Prostate gland (tissue), 2 donors: Measurements from ENCODE around the gene TRABD. TPM values are rescaled to one million over a fixed set of nuclear protein-coding genes. Genes with fewer than 3 reads are reported as not detected.

Source experiments
- DNase-seq: peaks from one replicate; pipeline ENCODE4 v3.0.0-alpha.2; 2019; ENCODE audit warnings: low spot score
- H3K27ac ChIP-seq, 2 donors: fragments of 200-600 bp; sonication (generic); 2 replicates each; pipeline ENCODE4 v1.5.1; 2017 to 2019
- H3K27me3 ChIP-seq: fragments of 200-600 bp; sonication (generic); replicated peaks from 2 replicates; pipeline ENCODE4 v1.5.1; 2019; ENCODE audit not compliant: insufficient read depth
- H3K36me3 ChIP-seq, 2 donors: fragments of 200-600 bp; sonication (generic); 1 replicate in 1 of 2; 2 replicates in 1 of 2; pipeline versions ENCODE4 v1.5.1 to v1.8.1; 2017 to 2019
- H3K4me1 ChIP-seq: fragments of 200-600 bp; sonication (generic); replicated peaks from 2 replicates; pipeline ENCODE4 v1.5.1; 2019
- H3K4me3 ChIP-seq, 2 donors: fragments of 200-600 bp; sonication (generic); 2 replicates each; pipeline ENCODE4 v1.5.1; 2017 to 2019
- H3K9me3 ChIP-seq: fragments of 200-600 bp; sonication (generic); 2 replicates; pipeline ENCODE4 v1.5.1; 2017
- CTCF ChIP-seq, 4 experiments: fragments of 200-600 bp in 2 of 4; fragments of 450-650 bp in 2 of 4; sonication (generic) in 2 of 4; IDR thresholded peaks; 1 replicate in 3 of 4; 2 replicates in 1 of 4; pipeline ENCODE4 v1.5.1; 2016 to 2019; ENCODE audit warnings: antibody characterized with exemption in 4 of 4, mild to moderate bottlenecking in 2 of 4, moderate library complexity in 2 of 4
- POLR2A ChIP-seq: fragments of 450-650 bp; IDR thresholded peaks from one replicate; pipeline ENCODE4 v1.6.1; 2016; ENCODE audit warnings: antibody characterized with exemption, mild to moderate bottlenecking
- POLR2AphosphoS5 ChIP-seq: sonication (generic); formaldehyde crosslinking; IDR thresholded peaks from one replicate; pipeline ENCODE4 v1.6.1; 2017; ENCODE audit warnings: antibody characterized with exemption
- WGBS: methylation state at CpG from one replicate; pipeline ENCODE4 v1.1.5; 2018; 5-methylcytosine and 5-hydroxymethylcytosine counted together
- intact Hi-C: fragments of 100-400 bp; cut with DNase I; formaldehyde crosslinking; loops from one replicate; pipeline ENCODE4 v1.14.2; 2022
- total RNA-seq, 2 donors: library from RNA; depleted of rRNA; stranded (reverse); fragments of >200 nt; gene quantifications; one replicate each; pipeline ENCODE4 v1.1.0, GENCODE V29; 2016

TRABD gene
- total RNA-seq, 2 donors from 2014 or later: 39.1 to 43.1 TPM

GRCh38 chr22:50221410-50222300 lies 35.9 kb downstream of the TRABD start:
- H3K36me3 ChIP-seq: peaks cover 27 to 48% of the 10 kb centered on the region in 2 donors
- 93% methylated on average over 16 of the region's 19 CpGs for WGBS
- no peak overlapping the region for H3K4me3 ChIP-seq

GRCh38 chr22:50222508-50222907 lies 36.8 kb downstream of the TRABD start:
- TF ChIP-seq POLR2A (no peak), CTCF (IDR thresholded peaks at IDR 0.05) (no peak), POLR2AphosphoS5 (no peak)
- H3K27ac ChIP-seq: no peak overlapping the region
- whole genome bisulfite sequencing: 94% methylated on average over 8 of the region's 8 CpGs
- no peaks in the 10 kb centered on the region for H3K27me3 ChIP-seq
- no peak overlapping the region for H3K4me3 ChIP-seq
- no peaks in the 10 kb centered on the region for H3K4me1 ChIP-seq
- no peak for DNase-seq
- H3K9me3 ChIP-seq: no peaks in the 10 kb centered on the region
- intact Hi-C loops: no loop called here
- peaks cover 19 to 46% of the 10 kb centered on the region in 2 donors for H3K36me3 ChIP-seq

More at GRCh38 chr22:50221410-50222300, 35.9 kb downstream of the TRABD start:
- Histone ChIP-seq H3K4me1 (no peaks in the 10 kb centered on the region), H3K27ac (no peak overlapping the region), H3K9me3 (no peaks in the 10 kb centered on the region), H3K27me3 (no peaks in the 10 kb centered on the region)
- intact Hi-C loops: no loop called here
- no peak for DNase-seq
- no peak for TF ChIP-seq POLR2AphosphoS5
- no peak for TF ChIP-seq POLR2A
- TF ChIP-seq CTCF (IDR thresholded peaks at IDR 0.05): no peak

GRCh38 chr22:50224071-50224470 lies 38.4 kb downstream of the TRABD start:
- WGBS: 93% methylated on average over 16 of the region's 16 CpGs
- Histone ChIP-seq H3K4me1 (no peaks in the 10 kb centered on the region), H3K9me3 (no peaks in the 10 kb centered on the region), H3K27ac (no peak overlapping the region), H3K36me3 (peaks cover 16 to 37% of the 10 kb centered on the region in 2 donors), H3K4me3 (no peak overlapping the region), H3K27me3 (no peaks in the 10 kb centered on the region)
- intact Hi-C loops: no loop called here
- no peak for TF ChIP-seq CTCF (IDR thresholded peaks at IDR 0.05)
- TF ChIP-seq POLR2AphosphoS5: no peak
- TF ChIP-seq POLR2A: no peak
- no peak for DNase-seq

- peaks cover 16 to 37% of the 10 kb centered on the region in 2 donors for H3K36me3 ChIP-seq
- no peaks in the 10 kb centered on the region for H3K9me3 ChIP-seq
- 87% methylated on average over 22 of the region's 24 CpGs for WGBS
- H3K4me1 ChIP-seq: no peaks in the 10 kb centered on the region
- TF ChIP-seq POLR2AphosphoS5: no peak
- TF ChIP-seq POLR2A: no peak
- no peak for TF ChIP-seq CTCF (IDR thresholded peaks at IDR 0.05)
- no peak overlapping the region for H3K4me3 ChIP-seq
- intact Hi-C loops: no loop called here
- DNase-seq: no peak
- H3K27me3 ChIP-seq: no peaks in the 10 kb centered on the region
- H3K27ac ChIP-seq: no peak overlapping the region
Measured at GRCh38 chr22:50225200-50225969, 39.7 kb downstream of the TRABD start.
